ENCODE data around the gene FMO3.

- TF ChIP-seq CTCF (conservative IDR thresholded peaks at IDR 0.05): no peak
- no peak for TF ChIP-seq ZFX (IDR thresholded peaks at IDR 0.05)
Measured at GRCh38 chr1:171084870-171085269, 5.8 kb upstream of the FMO3 start.

Data from C4-2B (cell line).